B cell (primary cell): ENCODE measurements around the gene EPB41L4B. TPM values are rescaled to one million over a fixed set of nuclear protein-coding genes. Genes with fewer than 3 reads are reported as not detected.

Experiments used
- ATAC-seq: fragments of 200-7000 bp; cut with Tn5 transposase; one replicate; pipeline ENCODE4 v1.10.0; 2021; ENCODE audit warnings: low read depth, mild to moderate bottlenecking, moderate number of reproducible peaks, moderate library complexity
- CTCF ChIA-PET: fragments of 350-600 bp; sonication (Branson Sonifier 250); formaldehyde crosslinking; loops from one replicate; lab custom pipeline; 2021; ENCODE audit warnings: antibody characterized with exemption, inconsistent platforms; lab: Charles Lee
- POLR2A ChIA-PET: fragments of 350-600 bp; sonication (Branson Sonifier 250); formaldehyde crosslinking; loops from one replicate; lab custom pipeline; 2021; ENCODE audit warnings: antibody characterized with exemption; lab: Charles Lee
- DNase-seq: peaks from one replicate; pipeline ENCODE4 v3.0.0; 2013
- H2AFZ ChIP-seq: 2 replicates; pipeline ENCODE4 v1.6.1; 2012; ENCODE audit warnings: mild to moderate bottlenecking, low read depth, low read length; ENCODE audit not compliant: insufficient read depth, poor library complexity, severe bottlenecking
- H3K27ac ChIP-seq, 2 donors: 1 replicate in 1 of 2; 2 replicates in 1 of 2; pipeline ENCODE4 v1.5.1; 2012 to 2013; ENCODE audit warnings: low read length in 2 of 2, mild to moderate bottlenecking in 2 of 2, moderate library complexity in 1 of 2
- H3K27me3 ChIP-seq, 4 experiments: fragments of 200-600 bp in 1 of 4; sonication (generic) in 1 of 4; replicated peaks in 1 of 4; 1 replicate in 2 of 4; 2 replicates in 2 of 4; pipeline versions ENCODE4 v1.6.1 to v1.7.0; 2013 to 2016; ENCODE audit warnings: low read length in 3 of 4, mild to moderate bottlenecking in 2 of 4, mixed read lengths in 1 of 4, moderate library complexity in 1 of 4; ENCODE audit not compliant: insufficient read depth in 4 of 4, control insufficient read depth in 3 of 4; ENCODE audit errors: control extremely low read depth in 1 of 4
- H3K36me3 ChIP-seq, 2 experiments: replicated peaks in 1 of 2; 1 replicate in 1 of 2; 2 replicates in 1 of 2; pipeline versions ENCODE4 v1.6.1 to v1.7.1; 2013; ENCODE audit warnings: low read length in 1 of 2; ENCODE audit not compliant: insufficient read depth in 2 of 2, control insufficient read depth in 1 of 2; ENCODE audit errors: control extremely low read depth in 1 of 2, extremely low read depth in 1 of 2
- H3K4me1 ChIP-seq, 2 donors: fragments of 200-600 bp in 1 of 2; sonication (generic) in 1 of 2; 1 replicate in 1 of 2; 2 replicates in 1 of 2; pipeline versions ENCODE4 v1.5.1 to v1.6.1; 2013 to 2017; ENCODE audit warnings: low read length in 2 of 2; ENCODE audit not compliant: control insufficient read depth in 2 of 2, insufficient read depth in 2 of 2
- H3K4me2 ChIP-seq: replicated peaks from 2 replicates; pipeline ENCODE3; 2012; ENCODE audit warnings: mild to moderate bottlenecking, low read depth, low read length; ENCODE audit not compliant: poor library complexity, severe bottlenecking
- H3K4me3 ChIP-seq, 5 experiments: fragments of 200-600 bp in 1 of 5; sonication (generic) in 1 of 5; 1 replicate in 3 of 5; 2 replicates in 2 of 5; pipeline versions ENCODE4 v1.5.1 to v1.7.0; 2011 to 2016; ENCODE audit warnings: low read length in 4 of 5, mild to moderate bottlenecking in 4 of 5, low read depth in 2 of 5, control low read depth in 1 of 5, moderate library complexity in 1 of 5; ENCODE audit not compliant: insufficient read depth in 1 of 5; ENCODE audit errors: control extremely low read depth in 1 of 5, extremely low read depth in 1 of 5
- H3K79me2 ChIP-seq: fragments of 200-600 bp; sonication (generic); one replicate; pipeline ENCODE4 v1.6.0; 2016; ENCODE audit warnings: low read length; ENCODE audit not compliant: control insufficient read depth, insufficient read depth
- H3K9ac ChIP-seq: fragments of 200-600 bp; sonication (generic); 2 replicates; pipeline ENCODE4 v1.6.1; 2017; ENCODE audit warnings: mild to moderate bottlenecking, low read length, moderate library complexity
- H3K9me3 ChIP-seq, 3 donors: one replicate each; pipeline versions ENCODE4 v1.6.1 to v1.7.1; 2013; ENCODE audit warnings: low read length in 2 of 3; ENCODE audit not compliant: control insufficient read depth in 2 of 3, insufficient read depth in 1 of 3; ENCODE audit errors: control extremely low read depth in 1 of 3
- H4K20me1 ChIP-seq: 2 replicates; pipeline ENCODE4 v1.6.0; 2012; ENCODE audit warnings: mild to moderate bottlenecking, low read length; ENCODE audit not compliant: insufficient read depth, control insufficient read depth, poor library complexity, severe bottlenecking
- H3K27ac Mint-ChIP-seq: one replicate; pipeline ENCODE4 v1.8.0; 2021; ENCODE audit warnings: mixed read lengths
- H3K27me3 Mint-ChIP-seq: one replicate; pipeline ENCODE4 v1.8.0; 2021; ENCODE audit warnings: mixed read lengths
- H3K4me1 Mint-ChIP-seq: one replicate; pipeline ENCODE4 v1.8.0; 2021; ENCODE audit warnings: mixed read lengths
- H3K4me3 Mint-ChIP-seq: one replicate; pipeline ENCODE4 v1.8.0; 2021; ENCODE audit warnings: mixed read lengths
- H3K9me3 Mint-ChIP-seq: one replicate; pipeline ENCODE4 v1.8.0; 2022; ENCODE audit warnings: mixed read lengths; ENCODE audit not compliant: insufficient read depth
- CTCF ChIP-seq: fragments of 200-600 bp; IDR thresholded peaks from one replicate; pipeline ENCODE4 v1.8.0; 2022; ENCODE audit warnings: antibody characterized with exemption, mild to moderate bottlenecking
- EZH2 ChIP-seq: IDR thresholded peaks from 2 replicates; pipeline ENCODE4 v1.6.1; 2012; ENCODE audit warnings: borderline replicate concordance, low read depth, mild to moderate bottlenecking, moderate library complexity, low read length; ENCODE audit not compliant: insufficient read depth, poor library complexity, severe bottlenecking
- WGBS: methylation state at CpG from one replicate; pipeline ENCODE4 v1.1.5; 2013; ENCODE audit warnings: missing lambda C conversion rate; ENCODE audit not compliant: insufficient coverage; 5-methylcytosine and 5-hydroxymethylcytosine counted together
- intact Hi-C: fragments of 100-400 bp; cut with micrococcal nuclease; formaldehyde crosslinking; loops from one replicate; pipeline ENCODE4 v1.10.0; 2022
- polyA plus RNA-seq: library from polyadenylated mRNA; depleted of rRNA; stranded (reverse); fragments of >200 nt; gene quantifications from 2 replicates; pipeline ENCODE4 v1.2.3, GENCODE V29; 2012
- total RNA-seq, 2 donors: library from RNA; stranded (reverse); fragments of 120-200 nt in 1 of 2; gene quantifications; 1 replicate in 1 of 2; 2 replicates in 1 of 2; pipeline versions ENCODE4 v1.2.3 to v1.2.4, GENCODE V29; 2013 to 2022

Gene EPB41L4B
- total and polyA plus RNA-seq, 2 donors (not counting 1 experiment from before 2014, with no cell fraction given) = 2.9 TPM; not detected in 1

- Histone ChIP-seq H3K4me2 (no peak overlapping the region), H3K9ac (no peak overlapping the region), H4K20me1 (no peaks in the 10 kb centered on the region), H2AFZ (no peak overlapping the region), H3K27ac (no peak overlapping the region), H3K9me3 (peaks cover 0 to 16% (median 9%) of the 10 kb centered on the region in 3 donors), H3K4me3 (no peak overlapping the region), H3K79me2 (no peaks in the 10 kb centered on the region), H3K27me3 (peaks cover 0 to 2% (median 0%) of the 10 kb centered on the region in 4 experiments), H3K4me1 (no peaks in the 10 kb centered on the region), H3K36me3 (no peaks in the 10 kb centered on the region)
- TF ChIP-seq EZH2 (no peak), CTCF (no peak)
- Mint-ChIP-seq H3K4me1 (no peaks in the 10 kb centered on the region), H3K4me3 (no peak overlapping the region), H3K27me3 (peaks cover 15% of the 10 kb centered on the region), H3K9me3 (peaks cover 12% of the 10 kb centered on the region), H3K27ac (no peak overlapping the region)
- ATAC-seq = no peak
- DNase-seq = no peak
- intact Hi-C loops = no loop called here
- ChIA-PET CTCF (no interaction called here), POLR2A (interaction anchor here (0.6 kb wide), 1 partner anchor 262 kb away, joined by 3 read pairs; no protein-coding TSS in a partner anchor)
- 100% methylated on average over 1 of the region's 3 CpGs for WGBS
Measured at GRCh38 chr9:109150925-109151545, 169.8 kb downstream of the EPB41L4B start.

DNA sequence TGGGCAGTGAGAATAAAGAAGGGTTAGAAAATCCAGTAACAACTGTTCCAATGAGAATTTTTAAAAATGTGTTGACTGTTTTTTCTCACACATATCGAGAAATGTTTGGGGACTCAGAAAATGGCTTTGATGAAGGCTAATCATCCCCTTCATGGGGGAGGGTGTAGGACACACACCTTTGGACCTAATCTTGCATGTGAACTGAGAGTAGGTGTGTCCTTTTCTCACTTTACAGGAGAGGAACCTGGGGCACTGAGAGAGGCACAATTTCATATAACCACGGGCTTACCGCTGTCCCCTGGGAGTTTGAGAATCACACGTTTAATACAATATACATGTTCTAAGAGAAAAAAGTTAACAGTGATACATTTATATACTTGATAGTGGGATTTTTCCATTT, 171.1 kb downstream of the EPB41L4B start:
- Mint-ChIP-seq H3K9me3 (peaks cover 12% of the 10 kb centered on the region), H3K27me3 (peaks cover 17% of the 10 kb centered on the region), H3K4me3 (no peak overlapping the region), H3K4me1 (no peaks in the 10 kb centered on the region), H3K27ac (no peak overlapping the region)
- DNase-seq (no peak), ATAC-seq (no peak)
- ChIA-PET POLR2A (no interaction called here), CTCF (no interaction called here)
- Histone ChIP-seq H3K4me3 (no peak overlapping the region), H3K9me3 (peaks cover 0 to 11% (median 9%) of the 10 kb centered on the region in 3 donors), H3K4me2 (no peak overlapping the region), H4K20me1 (no peaks in the 10 kb centered on the region), H3K27me3 (peaks cover 0 to 2% (median 0%) of the 10 kb centered on the region in 4 experiments), H3K4me1 (no peaks in the 10 kb centered on the region), H2AFZ (no peak overlapping the region), H3K27ac (no peak overlapping the region), H3K36me3 (no peaks in the 10 kb centered on the region), H3K9ac (no peak overlapping the region), H3K79me2 (no peaks in the 10 kb centered on the region)
- TF ChIP-seq EZH2 (no peak), CTCF (no peak)
- WGBS = no CpG with 5 or more reads among the region's 4 CpGs
- intact Hi-C loops = no loop called here
